HG02970 (cell line): ENCODE results near the gene FGFR3.

Experiments
- ATAC-seq: cut with Tn5 transposase; IDR thresholded peaks from one replicate; pipeline ENCODE4 v1.9.1; 2021; ENCODE audit warnings: mild to moderate bottlenecking, moderate library complexity, moderate number of reproducible peaks; ENCODE audit not compliant: unreplicated experiment, low FRiP score

The FGFR3 gene

DNA sequence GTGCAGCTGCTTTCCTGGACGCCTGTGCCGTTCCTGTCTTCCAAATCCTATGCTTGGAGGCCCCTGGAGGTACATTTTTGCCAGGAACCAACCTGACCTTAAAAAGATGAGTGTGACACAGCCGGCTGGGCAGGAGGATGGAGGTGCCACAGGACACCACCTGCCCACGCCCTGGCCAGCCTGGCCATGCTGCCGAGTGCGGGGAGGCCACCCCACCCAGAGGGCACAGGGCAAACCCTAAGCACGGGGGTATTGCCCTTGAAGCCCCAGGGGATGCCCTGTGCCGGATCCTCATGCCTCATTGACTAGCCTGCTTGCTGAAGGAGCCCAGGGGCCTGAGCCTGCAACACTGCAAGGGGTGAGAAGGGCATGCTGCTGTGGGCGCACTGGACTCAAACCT, 20.1 kb downstream of the FGFR3 start:
- no peak for ATAC-seq

DNA sequence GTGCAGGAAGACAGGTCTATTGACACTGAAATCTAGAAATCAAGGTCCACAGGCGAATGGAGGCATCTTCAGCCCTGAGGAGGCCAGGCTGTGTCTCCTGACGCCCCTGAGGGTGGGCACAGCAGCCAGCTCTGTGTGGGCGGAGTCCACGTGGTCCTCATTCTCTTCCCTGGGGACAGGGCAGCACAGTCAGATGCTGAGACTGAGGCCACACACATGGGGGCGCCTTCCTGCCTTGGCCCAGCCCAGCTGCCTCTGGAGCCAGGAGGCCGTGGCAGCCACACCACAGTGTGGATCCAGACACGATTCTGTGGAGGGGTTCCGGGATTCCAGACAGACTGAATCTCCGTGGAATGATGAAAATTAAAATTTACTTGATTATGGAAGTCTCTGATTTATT, 20.8 kb downstream of the FGFR3 start:
- ATAC-seq = no peak

- ATAC-seq = no peak
Measured at GRCh38 chr4:1814453-1814852, 21.4 kb downstream of the FGFR3 start.

DNA sequence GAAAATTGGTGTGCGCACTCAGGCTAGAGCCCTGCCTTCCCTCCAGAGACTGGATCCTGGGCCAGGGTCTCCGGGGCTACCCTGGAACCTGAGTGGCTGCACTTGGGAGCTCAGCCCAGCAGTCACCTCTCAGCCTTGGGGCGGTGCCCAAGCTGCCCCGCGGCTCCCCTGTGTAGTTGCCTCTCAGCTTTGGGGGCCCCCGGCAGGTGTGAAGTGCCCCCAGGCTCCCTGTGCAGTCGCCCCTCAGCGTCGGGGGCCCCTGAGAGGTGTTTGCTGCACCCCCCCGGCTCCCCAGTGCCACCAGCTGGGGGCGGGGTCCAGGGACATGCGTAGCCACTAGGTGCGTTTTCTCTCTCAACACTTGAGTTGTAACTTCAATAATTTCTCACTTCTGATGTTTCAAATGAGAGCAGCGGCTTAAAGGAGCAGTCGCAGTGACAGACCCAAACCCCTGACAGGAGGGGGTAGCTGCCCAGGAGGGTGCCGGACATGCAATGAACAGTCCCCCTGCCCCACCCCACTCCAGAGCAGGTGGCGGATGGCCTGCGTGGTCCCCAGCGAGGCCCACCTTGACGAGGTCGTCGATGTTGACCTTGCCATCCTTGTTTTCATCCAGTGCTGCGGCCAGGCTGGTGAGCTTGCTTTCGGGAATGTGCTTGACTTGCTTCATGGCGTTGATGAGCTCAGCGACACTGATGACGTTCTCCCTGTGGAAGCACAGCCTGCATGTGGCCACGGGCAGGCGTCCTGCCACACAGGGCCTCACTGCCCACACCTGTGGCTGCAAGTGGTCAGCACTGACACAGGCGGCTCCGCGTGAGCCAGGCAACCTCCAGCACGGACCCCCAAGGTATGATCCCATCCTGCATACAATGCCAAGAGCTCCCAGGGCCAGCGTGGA, 22.3 kb downstream of the FGFR3 start:
- ATAC-seq = no peak

DNA sequence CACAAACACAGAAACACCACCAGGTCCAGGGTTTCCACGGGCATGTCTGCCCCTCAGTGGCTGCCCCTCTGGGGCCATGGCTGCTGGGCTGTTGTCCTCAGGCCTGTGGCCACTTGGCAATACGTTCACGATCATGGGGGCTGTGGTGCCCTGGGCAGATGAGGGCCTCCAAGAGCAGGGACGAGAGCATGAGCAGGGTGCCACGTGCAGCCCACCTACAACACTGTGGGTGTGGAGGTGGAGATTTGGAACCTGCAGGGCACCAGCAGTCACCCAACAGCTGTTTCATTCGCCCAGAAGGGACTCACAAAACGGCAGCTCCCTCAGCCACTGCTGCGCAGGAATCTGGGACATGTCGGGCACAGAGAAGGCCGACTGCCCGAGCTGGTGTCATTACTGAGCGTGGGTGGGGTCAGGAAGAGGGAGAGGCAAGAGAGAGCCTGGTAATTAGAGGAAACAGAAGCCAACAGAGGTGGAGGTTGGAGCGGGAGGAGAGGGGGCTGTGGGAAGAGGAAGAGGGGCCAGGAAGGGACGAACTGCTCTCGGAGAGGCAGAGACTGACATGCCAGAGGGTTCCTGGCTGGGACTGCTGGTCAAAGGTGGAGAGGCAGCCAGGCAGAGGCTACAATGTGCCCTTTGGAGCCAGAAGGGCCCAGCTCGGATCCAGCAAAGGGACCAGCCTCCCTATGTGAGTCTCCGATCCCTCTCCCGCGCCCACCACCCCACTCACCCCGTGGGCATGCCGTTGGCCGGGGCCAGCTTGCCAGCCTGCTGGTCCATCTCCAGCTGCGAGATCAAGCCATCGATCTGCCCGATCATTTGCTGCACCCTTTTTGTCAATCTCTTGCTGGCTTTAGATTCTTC, 23.1 kb downstream of the FGFR3 start:
- ATAC-seq = no peak

- ATAC-seq = no peak
Measured at GRCh38 chr4:1819284-1819683, 26.2 kb downstream of the FGFR3 start.

DNA sequence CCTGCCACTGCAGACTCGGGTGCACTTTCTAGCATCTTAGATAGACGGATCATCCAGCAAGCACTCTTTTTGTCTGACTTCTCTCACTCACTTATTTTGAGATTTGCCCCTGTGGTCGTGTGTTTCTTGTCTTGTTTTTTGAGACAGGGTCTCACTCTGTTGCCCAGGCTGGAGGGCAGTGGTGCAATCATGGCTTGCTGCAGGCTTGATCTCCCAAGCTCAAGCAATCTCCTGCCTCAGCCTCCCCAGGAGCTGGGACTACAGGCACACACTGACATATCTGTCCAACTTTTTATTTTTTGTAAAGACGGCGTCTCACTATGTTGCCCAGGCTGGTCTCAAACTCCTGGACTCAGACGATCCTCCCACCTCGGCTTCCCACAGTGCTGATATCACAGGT, 26.7 kb downstream of the FGFR3 start:
- ATAC-seq = no peak

GRCh38 chr4:1821679-1822567, 28.8 kb downstream of the FGFR3 start:
- ATAC-seq = no peak

DNA sequence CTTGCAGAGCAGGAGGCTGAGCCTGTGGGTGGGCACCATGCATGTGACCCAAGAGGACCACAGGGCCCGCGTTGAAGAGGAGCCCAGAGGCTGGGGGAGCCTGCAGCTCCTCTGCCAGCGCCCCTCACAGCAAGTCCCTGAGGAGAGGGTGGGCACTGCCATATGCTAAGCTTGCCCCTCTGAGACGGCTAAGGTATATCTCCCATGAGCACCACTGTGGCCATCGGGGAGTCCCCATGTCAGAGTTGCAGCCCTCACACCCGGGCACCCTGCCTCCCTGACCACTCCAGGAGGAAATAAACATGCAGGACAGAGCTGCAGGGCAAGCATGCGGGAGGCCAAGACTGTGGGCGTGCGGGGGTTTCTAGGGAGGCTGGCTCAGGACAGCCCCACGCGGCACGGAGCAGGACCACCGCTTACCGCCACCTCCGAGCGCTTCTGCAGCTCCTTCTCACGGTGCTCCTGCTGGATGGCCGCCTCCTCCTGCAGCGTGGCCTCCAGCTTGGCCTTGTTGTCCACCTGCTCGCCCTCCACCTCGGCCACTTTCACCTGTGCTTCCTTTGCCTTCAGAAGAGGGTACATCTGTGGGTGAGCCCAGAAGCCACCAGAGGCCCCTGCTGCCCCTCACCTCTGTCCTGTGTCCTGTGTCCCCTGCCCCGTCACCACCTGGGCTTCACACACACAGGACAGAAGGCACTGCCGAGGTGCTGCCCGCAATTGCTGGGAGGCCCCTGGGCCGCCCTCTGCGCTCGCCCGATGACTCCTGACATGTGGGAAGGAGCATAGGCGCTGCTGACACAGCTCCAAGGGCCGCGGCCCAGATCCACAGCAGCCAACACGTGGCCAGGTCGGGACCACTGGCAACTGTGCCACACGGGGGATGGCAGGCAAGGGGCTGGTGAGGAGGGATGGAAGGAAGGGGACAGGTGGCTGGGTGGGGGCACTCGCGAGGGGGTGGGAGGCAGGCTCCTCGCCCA, 29.8 kb downstream of the FGFR3 start:
- no peak for ATAC-seq

GRCh38 chr4:1823545-1823932, 30.4 kb downstream of the FGFR3 start:
- no peak for ATAC-seq

DNA sequence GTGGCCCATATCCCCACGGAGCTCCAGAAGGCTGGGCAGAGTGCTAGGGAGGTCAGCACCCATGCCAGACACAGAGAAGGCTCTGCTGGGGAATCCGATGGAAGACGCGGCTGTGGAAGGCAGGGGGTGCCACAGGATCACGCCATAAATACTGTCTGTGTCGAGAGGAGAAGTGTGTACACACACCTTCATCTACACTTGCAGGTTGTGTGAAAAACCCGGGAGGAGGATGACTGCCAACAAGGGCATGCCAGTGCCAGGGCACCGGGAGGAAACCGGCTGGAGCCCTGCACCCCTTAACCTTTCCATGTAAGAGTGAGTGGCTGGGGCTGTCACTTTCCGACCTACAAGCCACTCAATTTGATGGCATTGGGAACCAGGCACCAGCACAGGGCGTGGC, 31.7 kb downstream of the FGFR3 start:
- ATAC-seq = no peak

DNA sequence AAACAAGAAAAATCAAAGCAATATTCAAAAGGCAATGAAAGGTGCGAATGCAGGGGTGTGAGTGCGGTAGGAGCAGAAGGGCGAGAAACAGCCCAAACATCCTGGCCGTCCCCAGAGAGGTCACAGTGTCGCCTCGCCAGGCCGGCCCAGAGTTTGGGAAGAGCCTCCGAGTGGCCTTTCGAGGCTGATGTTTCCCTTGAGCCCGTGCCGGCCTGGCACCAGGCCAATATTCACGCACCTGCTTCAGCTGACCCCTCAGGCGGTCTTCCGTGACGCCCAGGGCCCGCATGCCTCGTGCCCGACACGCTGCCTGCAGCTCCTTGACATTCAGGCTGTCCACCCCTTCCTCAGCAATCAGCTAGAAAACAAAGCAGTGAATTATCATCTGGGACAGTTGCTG, 32.2 kb downstream of the FGFR3 start:
- ATAC-seq = no peak

DNA sequence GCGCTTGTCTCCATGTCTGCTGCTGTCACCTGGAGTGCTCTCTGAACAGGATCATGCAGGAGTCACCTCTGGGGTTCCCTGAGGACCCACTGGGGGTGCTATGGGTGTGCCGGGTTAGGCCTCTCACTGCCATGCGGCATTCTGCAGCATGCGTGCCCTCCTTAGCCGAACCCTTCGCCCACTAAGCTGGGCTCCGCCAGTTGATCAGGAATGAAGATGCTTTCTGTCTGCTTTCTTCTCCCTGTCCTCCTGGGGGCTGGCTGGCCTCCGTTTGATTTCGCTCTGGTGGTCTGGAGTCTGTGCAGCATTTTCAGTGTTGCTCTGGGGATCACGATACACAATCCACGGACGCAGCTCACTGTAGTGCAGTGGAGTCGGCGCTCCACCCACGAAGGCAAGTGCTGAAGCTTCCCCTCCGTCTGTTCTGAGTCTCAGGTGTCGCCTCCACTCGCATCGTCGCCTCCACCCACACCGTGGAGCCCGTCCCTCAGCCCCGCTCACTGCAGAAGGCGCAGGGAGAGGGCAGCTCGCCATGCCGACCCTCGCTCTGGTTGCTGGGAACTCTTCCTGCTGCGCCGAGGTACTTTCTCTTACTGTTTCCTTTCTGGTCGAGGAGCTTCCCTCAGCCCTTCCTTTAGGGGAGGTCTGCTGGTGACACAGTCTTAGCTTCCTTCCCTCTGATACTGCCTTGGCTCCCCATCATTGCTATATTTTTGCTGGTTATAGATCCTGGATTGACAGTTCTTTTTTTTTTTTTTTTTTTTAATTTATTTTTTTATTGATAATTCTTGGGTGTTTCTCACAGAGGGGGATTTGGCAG, 33.6 kb downstream of the FGFR3 start:
- no peak for ATAC-seq

DNA sequence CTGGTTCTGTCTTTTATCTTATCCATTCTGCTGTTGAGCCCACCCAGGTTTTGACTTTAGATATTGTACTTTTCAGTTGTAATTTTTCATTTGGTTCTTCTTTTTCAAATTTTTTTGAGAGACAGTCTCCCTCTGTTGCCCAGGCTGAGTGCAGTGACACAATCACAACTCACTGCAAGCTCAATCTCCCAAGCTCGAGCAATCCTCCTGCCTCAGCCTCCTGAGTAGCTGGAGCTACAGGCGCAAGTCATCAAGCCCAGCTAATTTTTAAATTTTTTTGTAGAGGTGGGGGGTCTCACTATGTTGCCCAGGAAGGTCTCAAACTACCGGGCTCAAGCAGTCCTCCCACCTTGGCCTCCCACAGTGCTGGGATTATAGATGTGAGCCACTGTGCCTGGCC, 37.1 kb downstream of the FGFR3 start:
- no peak for ATAC-seq

DNA sequence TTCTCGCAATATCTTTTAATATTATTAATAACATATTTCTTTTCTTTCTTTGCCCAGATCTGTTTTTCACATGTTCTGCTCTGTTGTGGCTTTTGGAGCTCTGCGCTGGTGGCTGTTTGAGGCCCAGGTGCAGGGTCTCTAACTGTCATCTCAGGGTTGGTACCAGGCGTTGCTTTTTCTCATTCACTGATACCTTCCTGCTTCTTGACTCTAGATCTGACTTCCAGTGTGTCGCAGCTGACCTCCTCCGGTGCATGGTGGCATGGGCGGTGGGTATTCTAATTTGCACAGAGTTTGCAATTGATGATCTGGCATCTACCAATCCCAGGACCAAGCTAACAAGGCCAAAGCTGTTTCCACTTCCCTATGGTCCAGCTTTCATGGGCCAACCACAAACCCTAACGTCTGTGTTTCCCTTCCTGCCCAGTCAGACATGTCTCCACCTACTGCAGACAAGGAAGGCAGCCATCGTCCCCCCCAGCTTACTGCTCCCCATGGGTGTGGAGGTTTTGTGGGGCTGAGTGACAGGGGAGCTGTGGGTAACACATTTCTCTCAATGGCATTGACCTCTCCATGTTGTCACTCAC, 37.6 kb downstream of the FGFR3 start:
- no peak for ATAC-seq

DNA sequence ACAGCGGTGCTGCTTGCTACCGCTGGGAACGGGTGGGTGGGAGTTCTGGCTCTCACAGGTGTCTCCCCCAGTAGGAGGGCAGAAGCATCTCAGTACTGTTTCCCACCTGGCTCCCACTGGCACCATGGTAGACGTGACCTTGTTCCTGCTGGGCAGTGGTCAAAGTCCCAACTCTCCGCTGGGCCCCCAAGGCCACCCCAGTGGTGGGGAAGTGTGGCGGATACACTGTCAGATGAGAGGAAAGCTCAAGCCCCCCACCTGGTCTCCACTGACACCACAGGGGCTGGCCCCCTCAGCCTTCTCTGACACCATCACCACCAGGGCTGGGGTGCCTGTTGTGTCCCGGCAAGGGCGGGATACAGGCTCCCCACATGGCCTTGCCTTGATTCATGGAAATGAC, 38.2 kb downstream of the FGFR3 start:
- no peak for ATAC-seq

DNA sequence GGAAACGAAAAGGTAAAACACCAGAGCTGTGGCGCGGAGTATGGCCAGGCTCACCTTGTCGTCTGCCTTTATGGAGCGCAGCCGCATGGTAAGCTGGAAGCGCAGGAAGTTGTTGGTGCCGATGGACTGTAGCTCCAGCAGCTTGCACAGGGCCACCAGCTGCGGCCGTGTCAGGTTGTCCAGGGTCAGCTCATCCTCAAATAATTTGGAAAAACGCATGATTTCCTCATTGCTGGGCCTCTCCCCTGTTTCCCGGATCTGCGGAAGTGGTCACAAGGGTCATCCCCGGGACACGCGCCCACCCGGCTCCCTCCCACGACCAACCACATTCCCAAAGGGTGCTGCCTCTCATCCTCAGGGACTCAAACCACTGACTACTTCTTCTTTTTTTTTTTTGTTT, 39.6 kb downstream of the FGFR3 start:
- no peak for ATAC-seq

GRCh38 chr4:1833307-1834046, 40.4 kb downstream of the FGFR3 start:
- ATAC-seq = no peak
